Neural cell (in vitro differentiated cells): Measurements from ENCODE around the gene TBC1D10A. TPM values are rescaled to one million over a fixed set of nuclear protein-coding genes. Genes with fewer than 3 reads are reported as not detected.

Experiments used
- H2AFZ ChIP-seq: fragments of 200-600, 300-800 bp; sonication (generic), shearing (Covaris generic); 2 replicates; pipeline ENCODE4 v1.6.0; 2014; ENCODE audit warnings: low read depth, mild to moderate bottlenecking, antibody characterized with exemption, low read length, moderate library complexity
- H3F3A ChIP-seq: fragments of 200-600 bp; shearing (Covaris generic); 2 replicates; pipeline ENCODE4 v1.6.1; 2016; ENCODE audit warnings: mild to moderate bottlenecking, moderate library complexity, mixed read lengths, antibody characterized with exemption, low read length; ENCODE audit not compliant: insufficient read depth, poor library complexity, severe bottlenecking
- H3K27ac ChIP-seq: fragments of 200-600, 300-800 bp; sonication (generic), shearing (Covaris generic); 2 replicates; pipeline ENCODE4 v1.5.1; 2014; ENCODE audit warnings: mild to moderate bottlenecking, low read length, moderate library complexity
- H3K27me3 ChIP-seq: fragments of 300-800, 200-600 bp; sonication (generic), shearing (Covaris generic); 2 replicates; pipeline ENCODE4 v1.6.0; 2014; ENCODE audit warnings: mild to moderate bottlenecking, low read depth, low read length, moderate library complexity; ENCODE audit not compliant: insufficient read depth
- H3K36me3 ChIP-seq: fragments of 300-800, 200-600 bp; sonication (generic), shearing (Covaris generic); 2 replicates; pipeline ENCODE4 v1.5.1; 2014; ENCODE audit warnings: mild to moderate bottlenecking, antibody characterized with exemption, low read length, moderate library complexity; ENCODE audit not compliant: insufficient read depth
- H3K4me2 ChIP-seq: fragments of 300-800, 200-600 bp; sonication (generic), shearing (Covaris generic); 2 replicates; pipeline ENCODE4 v1.6.0; 2014; ENCODE audit warnings: mild to moderate bottlenecking, low read length
- H3K4me3 ChIP-seq: fragments of 300-800, 200-600 bp; sonication (generic), shearing (Covaris generic); 2 replicates; pipeline ENCODE4 v1.5.1; 2014; ENCODE audit warnings: mild to moderate bottlenecking, low read length, moderate library complexity
- H3K79me2 ChIP-seq: fragments of 200-600 bp; shearing (Covaris generic); replicated peaks from 2 replicates; pipeline ENCODE4 v1.6.0; 2014; ENCODE audit warnings: mild to moderate bottlenecking, low read length, moderate library complexity; ENCODE audit not compliant: insufficient read depth
- H3K9ac ChIP-seq: fragments of 300-800, 200-600 bp; sonication (generic), shearing (Covaris generic); 2 replicates; pipeline ENCODE4 v1.6.1; 2016; ENCODE audit warnings: mild to moderate bottlenecking, low read length, mixed read lengths
- H3K9me2 ChIP-seq: fragments of 200-600 bp; shearing (Covaris generic); 2 replicates; pipeline ENCODE4 v1.6.1; 2016; ENCODE audit warnings: mild to moderate bottlenecking, low read length, mixed read lengths; ENCODE audit not compliant: insufficient read depth
- H3K9me3 ChIP-seq: fragments of 200-600, 300-800 bp; sonication (generic), shearing (Covaris generic); 2 replicates; pipeline ENCODE4 v1.6.1; 2016; ENCODE audit warnings: mild to moderate bottlenecking, mixed run types, low read length, moderate library complexity, mixed read lengths
- H4K20me1 ChIP-seq: fragments of 200-600 bp; shearing (Covaris generic); 2 replicates; pipeline ENCODE4 v1.6.1; 2016; ENCODE audit warnings: mild to moderate bottlenecking, mixed run types; ENCODE audit not compliant: insufficient read depth
- EP300 ChIP-seq: fragments of 450-650 bp; conservative IDR thresholded peaks from 2 replicates; pipeline ENCODE4 v1.6.1; 2014; ENCODE audit warnings: antibody characterized with exemption, mild to moderate bottlenecking, moderate library complexity; ENCODE audit not compliant: poor library complexity, severe bottlenecking
- EZH2 ChIP-seq: fragments of 200-600, 300-800 bp; shearing (Covaris generic), sonication (generic); IDR thresholded peaks from 2 replicates; pipeline ENCODE4 v1.6.1; 2014; ENCODE audit warnings: antibody characterized with exemption, low read length, borderline replicate concordance, mild to moderate bottlenecking; ENCODE audit not compliant: insufficient read depth, poor library complexity, severe bottlenecking
- MXI1 ChIP-seq: fragments of 450-650 bp; conservative IDR thresholded peaks from 2 replicates; pipeline ENCODE4 v1.6.1; 2014; ENCODE audit warnings: antibody characterized with exemption, mild to moderate bottlenecking; ENCODE audit not compliant: poor library complexity, severe bottlenecking
- POLR2AphosphoS5 ChIP-seq: IDR thresholded peaks from 2 replicates; pipeline ENCODE4 v1.6.1; 2012
- RAD21 ChIP-seq: fragments of 450-650 bp; conservative IDR thresholded peaks from 2 replicates; pipeline ENCODE4 v1.6.1; 2014; ENCODE audit warnings: antibody characterized with exemption, mild to moderate bottlenecking, moderate library complexity
- SMC3 ChIP-seq: fragments of 450-650 bp; conservative IDR thresholded peaks from 2 replicates; pipeline ENCODE4 v1.6.1; 2014; ENCODE audit warnings: antibody characterized with exemption, mild to moderate bottlenecking, moderate library complexity; ENCODE audit not compliant: poor library complexity
- TAF1 ChIP-seq: IDR thresholded peaks from 2 replicates; pipeline ENCODE4 v1.6.1; 2012; ENCODE audit warnings: low read depth
- polyA plus RNA-seq: library from polyadenylated mRNA; depleted of rRNA; stranded (reverse); fragments of >200 nt; gene quantifications from 2 replicates; pipeline ENCODE4 v1.2.3, GENCODE V29; 2014
- TF ChIP-seq, protein P1 (sequence below): IDR thresholded peaks from 2 replicates; pipeline ENCODE4 v1.6.1; 2012; ENCODE audit warnings: borderline replicate concordance
- TF ChIP-seq, protein P2 (sequence below): fragments of 450-650 bp; IDR thresholded peaks from 2 replicates; pipeline ENCODE4 v1.5.1; 2014; ENCODE audit warnings: antibody characterized with exemption, mild to moderate bottlenecking, moderate library complexity; ENCODE audit not compliant: poor library complexity, severe bottlenecking

TBC1D10A gene
- polyA plus RNA-seq, 1 donor from 2014 or later = 11.9 TPM

DNA sequence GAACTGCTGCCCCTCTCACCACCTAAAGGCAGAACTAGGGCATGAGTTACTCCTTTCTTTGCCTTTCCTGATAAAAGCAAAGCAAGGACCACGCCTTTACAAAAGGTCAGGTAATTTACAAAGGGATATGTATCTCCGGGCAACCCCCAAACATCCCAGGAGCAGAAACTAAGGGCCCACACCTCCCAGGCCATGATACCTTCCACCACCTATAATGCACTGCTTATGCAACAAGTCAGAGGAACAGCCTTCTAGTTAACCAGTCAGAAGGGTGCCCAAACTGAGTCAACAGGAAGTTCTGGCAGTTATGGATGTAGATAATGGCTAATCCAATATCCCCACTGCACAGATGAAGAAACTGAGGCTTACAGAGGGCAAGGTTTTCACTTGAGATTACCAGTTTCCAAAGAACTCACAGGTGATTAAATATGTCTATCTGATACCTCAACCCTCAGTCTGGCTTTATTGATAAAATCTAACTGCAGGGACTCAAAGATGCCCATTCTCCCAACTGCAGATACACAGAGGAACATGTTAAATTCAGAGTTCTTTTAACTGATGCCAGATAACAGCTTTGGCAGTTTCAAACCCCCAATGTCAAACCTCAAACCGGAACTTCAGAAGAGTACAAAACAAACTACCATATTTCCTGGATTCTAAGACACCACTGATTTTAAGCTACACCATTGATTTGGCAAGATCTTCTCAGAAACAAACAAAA lies 20.7 kb downstream of the TBC1D10A start:
- Histone ChIP-seq H3K9me3 (no peaks in the 10 kb centered on the region), H3K4me2 (no peak overlapping the region), H3K4me3 (no peak overlapping the region), H3F3A (no peaks in the 10 kb centered on the region), H3K9ac (no peak overlapping the region), H3K79me2 (no peaks in the 10 kb centered on the region), H3K36me3 (no peaks in the 10 kb centered on the region), H3K9me2 (no peaks in the 10 kb centered on the region), H4K20me1 (no peaks in the 10 kb centered on the region), H2AFZ (no peak overlapping the region), H3K27ac (no peak overlapping the region), H3K27me3 (no peaks in the 10 kb centered on the region)
- TF ChIP-seq RAD21 = no peak

DNA sequence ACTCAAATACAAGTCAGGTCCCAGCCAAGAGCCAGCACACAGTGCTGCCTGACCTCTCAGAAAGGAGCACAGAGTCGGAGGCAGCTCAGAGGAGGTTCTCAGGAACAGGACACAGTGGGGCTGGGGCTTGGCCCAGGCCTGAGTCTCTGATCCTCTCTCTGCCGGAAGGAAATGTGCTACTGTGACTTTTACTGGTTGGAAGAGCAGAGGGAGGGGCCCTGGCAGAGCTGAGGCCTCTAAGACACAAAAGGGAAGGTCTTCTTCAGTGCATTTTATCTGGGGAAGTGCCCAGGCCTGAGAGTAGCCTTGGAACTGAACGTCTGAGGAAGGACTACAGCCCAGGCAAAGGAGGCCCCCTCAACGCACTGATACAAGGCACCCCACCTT lies 21.2 kb downstream of the TBC1D10A start:
- Histone ChIP-seq H2AFZ (no peak overlapping the region), H3K9me2 (no peaks in the 10 kb centered on the region), H3K27ac (no peak overlapping the region), H3K79me2 (no peaks in the 10 kb centered on the region), H3K36me3 (no peaks in the 10 kb centered on the region), H4K20me1 (no peaks in the 10 kb centered on the region), H3K9me3 (no peaks in the 10 kb centered on the region), H3F3A (no peaks in the 10 kb centered on the region), H3K9ac (no peak overlapping the region), H3K4me2 (no peak overlapping the region), H3K27me3 (no peaks in the 10 kb centered on the region), H3K4me3 (no peak overlapping the region)
- TF ChIP-seq, protein P1, sequence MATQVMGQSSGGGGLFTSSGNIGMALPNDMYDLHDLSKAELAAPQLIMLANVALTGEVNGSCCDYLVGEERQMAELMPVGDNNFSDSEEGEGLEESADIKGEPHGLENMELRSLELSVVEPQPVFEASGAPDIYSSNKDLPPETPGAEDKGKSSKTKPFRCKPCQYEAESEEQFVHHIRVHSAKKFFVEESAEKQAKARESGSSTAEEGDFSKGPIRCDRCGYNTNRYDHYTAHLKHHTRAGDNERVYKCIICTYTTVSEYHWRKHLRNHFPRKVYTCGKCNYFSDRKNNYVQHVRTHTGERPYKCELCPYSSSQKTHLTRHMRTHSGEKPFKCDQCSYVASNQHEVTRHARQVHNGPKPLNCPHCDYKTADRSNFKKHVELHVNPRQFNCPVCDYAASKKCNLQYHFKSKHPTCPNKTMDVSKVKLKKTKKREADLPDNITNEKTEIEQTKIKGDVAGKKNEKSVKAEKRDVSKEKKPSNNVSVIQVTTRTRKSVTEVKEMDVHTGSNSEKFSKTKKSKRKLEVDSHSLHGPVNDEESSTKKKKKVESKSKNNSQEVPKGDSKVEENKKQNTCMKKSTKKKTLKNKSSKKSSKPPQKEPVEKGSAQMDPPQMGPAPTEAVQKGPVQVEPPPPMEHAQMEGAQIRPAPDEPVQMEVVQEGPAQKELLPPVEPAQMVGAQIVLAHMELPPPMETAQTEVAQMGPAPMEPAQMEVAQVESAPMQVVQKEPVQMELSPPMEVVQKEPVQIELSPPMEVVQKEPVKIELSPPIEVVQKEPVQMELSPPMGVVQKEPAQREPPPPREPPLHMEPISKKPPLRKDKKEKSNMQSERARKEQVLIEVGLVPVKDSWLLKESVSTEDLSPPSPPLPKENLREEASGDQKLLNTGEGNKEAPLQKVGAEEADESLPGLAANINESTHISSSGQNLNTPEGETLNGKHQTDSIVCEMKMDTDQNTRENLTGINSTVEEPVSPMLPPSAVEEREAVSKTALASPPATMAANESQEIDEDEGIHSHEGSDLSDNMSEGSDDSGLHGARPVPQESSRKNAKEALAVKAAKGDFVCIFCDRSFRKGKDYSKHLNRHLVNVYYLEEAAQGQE = no peak
- TF ChIP-seq EP300 = no peak
- TF ChIP-seq SMC3 = no peak
- no peak for TF ChIP-seq TAF1
- TF ChIP-seq, protein P2, sequence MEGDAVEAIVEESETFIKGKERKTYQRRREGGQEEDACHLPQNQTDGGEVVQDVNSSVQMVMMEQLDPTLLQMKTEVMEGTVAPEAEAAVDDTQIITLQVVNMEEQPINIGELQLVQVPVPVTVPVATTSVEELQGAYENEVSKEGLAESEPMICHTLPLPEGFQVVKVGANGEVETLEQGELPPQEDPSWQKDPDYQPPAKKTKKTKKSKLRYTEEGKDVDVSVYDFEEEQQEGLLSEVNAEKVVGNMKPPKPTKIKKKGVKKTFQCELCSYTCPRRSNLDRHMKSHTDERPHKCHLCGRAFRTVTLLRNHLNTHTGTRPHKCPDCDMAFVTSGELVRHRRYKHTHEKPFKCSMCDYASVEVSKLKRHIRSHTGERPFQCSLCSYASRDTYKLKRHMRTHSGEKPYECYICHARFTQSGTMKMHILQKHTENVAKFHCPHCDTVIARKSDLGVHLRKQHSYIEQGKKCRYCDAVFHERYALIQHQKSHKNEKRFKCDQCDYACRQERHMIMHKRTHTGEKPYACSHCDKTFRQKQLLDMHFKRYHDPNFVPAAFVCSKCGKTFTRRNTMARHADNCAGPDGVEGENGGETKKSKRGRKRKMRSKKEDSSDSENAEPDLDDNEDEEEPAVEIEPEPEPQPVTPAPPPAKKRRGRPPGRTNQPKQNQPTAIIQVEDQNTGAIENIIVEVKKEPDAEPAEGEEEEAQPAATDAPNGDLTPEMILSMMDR = no peak
- TF ChIP-seq POLR2AphosphoS5 = no peak

DNA sequence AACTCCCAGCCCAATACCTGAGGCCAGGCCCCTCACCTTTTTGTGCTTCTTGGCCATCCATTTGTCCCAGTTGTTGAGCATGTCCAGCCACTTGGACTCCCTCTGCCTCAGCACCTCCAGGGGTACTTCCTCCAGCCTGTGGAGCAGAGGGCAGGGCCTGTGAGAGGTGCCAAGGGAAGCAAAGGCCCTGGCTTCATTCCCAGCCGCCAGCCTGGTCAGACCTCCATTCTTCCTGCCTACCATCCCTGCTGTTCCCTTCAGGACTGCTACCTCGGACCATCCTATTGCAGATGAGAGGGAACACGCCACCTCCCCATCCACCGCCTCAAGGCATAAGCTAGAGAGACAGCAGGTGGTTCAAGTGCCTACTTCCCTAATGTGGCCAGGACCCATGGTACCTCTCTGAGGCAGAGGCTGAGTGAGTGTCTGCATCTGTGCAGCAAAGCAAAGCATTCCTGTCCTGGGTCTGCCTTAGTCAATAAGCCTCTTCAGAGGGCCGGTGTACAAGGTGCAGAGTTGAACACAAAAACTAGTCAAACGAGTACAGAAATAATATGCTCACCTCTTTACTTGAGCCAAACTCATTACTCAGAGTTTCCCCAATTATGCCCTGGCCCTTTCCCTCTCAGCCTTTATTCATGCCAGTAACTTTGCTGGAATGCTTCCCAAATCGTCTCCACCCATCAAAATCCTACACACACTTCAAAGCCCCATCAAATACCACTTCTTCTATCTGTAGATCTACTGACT lies 22.1 kb downstream of the TBC1D10A start:
- Histone ChIP-seq H3K9ac (no peak overlapping the region), H3K9me3 (no peaks in the 10 kb centered on the region), H3K27ac (no peak overlapping the region), H3K79me2 (no peaks in the 10 kb centered on the region), H4K20me1 (no peaks in the 10 kb centered on the region), H3K27me3 (no peaks in the 10 kb centered on the region), H3K36me3 (no peaks in the 10 kb centered on the region), H3K4me3 (no peak overlapping the region), H3K9me2 (no peaks in the 10 kb centered on the region), H3F3A (no peaks in the 10 kb centered on the region), H3K4me2 (no peak overlapping the region), H2AFZ (no peak overlapping the region)
- TF ChIP-seq MXI1 (no peak), EP300 (no peak), EZH2 (no peak), SMC3 (no peak), RAD21 (no peak), POLR2AphosphoS5 (no peak), TAF1 (no peak)
- TF ChIP-seq, protein P1 = no peak
